ENCODE data around the gene WFS1. TPM values are rescaled to one million over a fixed set of nuclear protein-coding genes. Genes with fewer than 3 reads are reported as not detected.

Gene WFS1
- total and polyA plus RNA-seq, 10 donors = 4.9 to 62.2 (median 34.8) TPM

- Histone ChIP-seq H3K4me1 (no peaks in the 10 kb centered on the region), H3K36me3 (peaks cover 0 to 95% (median 41%) of the 10 kb centered on the region in 6 donors), H3K4me3 (no peak overlapping the region), H3K27me3 (replicated peaks in 1 of 7) (no peaks in the 10 kb centered on the region), H3K9me3 (no peaks in the 10 kb centered on the region), H3K27ac (no peak overlapping the region)
- WGBS, 5 donors = 76 to 96% (median 89%) methylated on average over 11 of the region's 11 CpGs
- TF ChIP-seq POLR2AphosphoS5 (IDR thresholded peaks at IDR 0.05) (no peak), CTCF (IDR thresholded peaks at IDR 0.05 in 8 of 11, conservative IDR thresholded peaks at IDR 0.05 in 3 of 11) (no peak), POLR2A (IDR thresholded peaks at IDR 0.05) (no peak)
- intact Hi-C loops (cut with DNase I; ENCODE audit: low total_unique reads) = no loop called here
- DNase-seq = no peak
These were observed 30.7 kb downstream of the WFS1 start for GRCh38 chr4:6300359-6300758.

- Histone ChIP-seq H3K4me3 (no peak overlapping the region), H3K36me3 (peaks cover 0 to 89% (median 33%) of the 10 kb centered on the region in 6 donors), H3K27ac (no peak overlapping the region), H3K9me3 (no peaks in the 10 kb centered on the region), H3K27me3 (replicated peaks in 1 of 7) (no peaks in the 10 kb centered on the region), H3K4me1 (no peaks in the 10 kb centered on the region)
- WGBS, 5 donors = 90 to 97% (median 92%) methylated on average over 32 to 35 of the region's 35 CpGs
- intact Hi-C loops (cut with DNase I; ENCODE audit: low total_unique reads) = no loop called here
- TF ChIP-seq POLR2AphosphoS5 (IDR thresholded peaks at IDR 0.05) = no peak
- TF ChIP-seq CTCF (IDR thresholded peaks at IDR 0.05 in 8 of 11, conservative IDR thresholded peaks at IDR 0.05 in 3 of 11) = no peak
- TF ChIP-seq POLR2A (IDR thresholded peaks at IDR 0.05) = no peak
- DNase-seq = no peak
These were observed 31.5 kb downstream of the WFS1 start for GRCh38 chr4:6301051-6301731.

- Histone ChIP-seq H3K27me3 (replicated peaks in 1 of 7) (peaks cover 0 to 5% (median 0%) of the 10 kb centered on the region in 7 donors), H3K36me3 (peaks cover 0 to 82% (median 29%) of the 10 kb centered on the region in 6 donors), H3K9me3 (no peaks in the 10 kb centered on the region), H3K4me1 (no peaks in the 10 kb centered on the region), H3K4me3 (no peak overlapping the region), H3K27ac (no peak overlapping the region)
- intact Hi-C loops (cut with DNase I; ENCODE audit: low total_unique reads) = no loop called here
- DNase-seq = no peak
- TF ChIP-seq POLR2A (IDR thresholded peaks at IDR 0.05) (no peak), POLR2AphosphoS5 (IDR thresholded peaks at IDR 0.05) (no peak), CTCF (IDR thresholded peaks at IDR 0.05 in 8 of 11, conservative IDR thresholded peaks at IDR 0.05 in 3 of 11) (no peak)
- 94 to 98% (median 97%) methylated on average over 43 to 55 of the region's 55 CpGs for WGBS, 5 donors
These were observed 32.2 kb downstream of the WFS1 start for GRCh38 chr4:6301732-6302442.

- Histone ChIP-seq H3K4me1 (no peaks in the 10 kb centered on the region), H3K27me3 (replicated peaks in 1 of 7) (peaks cover 0 to 15% (median 0%) of the 10 kb centered on the region in 7 donors), H3K4me3 (no peak overlapping the region), H3K36me3 (peaks cover 0 to 73% (median 27%) of the 10 kb centered on the region in 6 donors), H3K27ac (no peak overlapping the region), H3K9me3 (no peaks in the 10 kb centered on the region)
- intact Hi-C loops (cut with DNase I; ENCODE audit: low total_unique reads) = no loop called here
- no peak for DNase-seq
- TF ChIP-seq POLR2A (IDR thresholded peaks at IDR 0.05) (no peak), POLR2AphosphoS5 (IDR thresholded peaks at IDR 0.05) (no peak), CTCF (IDR thresholded peaks at IDR 0.05 in 8 of 11, conservative IDR thresholded peaks at IDR 0.05 in 3 of 11) (no peak)
- 63 to 83% (median 80%) methylated on average over 6 of the region's 6 CpGs for WGBS, 5 donors
These were observed 33.2 kb downstream of the WFS1 start for GRCh38 chr4:6302869-6303268.
